Measurements from ENCODE around the gene PRKD1. TPM values are rescaled to one million over a fixed set of nuclear protein-coding genes. Genes with fewer than 3 reads are reported as not detected.

The PRKD1 gene
- total RNA-seq, 1 experiment from 2014 or later: 2.7 TPM

DNA sequence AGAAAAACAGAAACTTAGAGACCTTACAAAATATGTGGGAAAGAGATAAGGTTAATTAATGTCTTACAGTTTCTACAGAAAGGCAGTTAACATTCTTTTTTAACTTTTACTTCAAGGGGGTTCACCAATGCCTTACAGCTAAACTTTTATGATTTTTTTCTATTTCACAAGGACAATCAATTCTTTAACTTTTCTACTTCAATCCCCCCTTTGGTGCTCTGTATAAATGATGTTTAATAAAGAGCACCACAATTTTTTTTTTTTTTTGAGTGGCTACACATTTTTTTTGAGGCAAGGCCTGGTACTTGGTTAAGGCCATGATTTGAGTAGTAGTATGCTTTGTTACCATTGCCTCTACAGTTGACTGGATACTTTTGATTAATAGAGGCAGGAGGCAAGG lies 279.6 kb downstream of the PRKD1 start:
- no peak overlapping the region for H3K4me3 Mint-ChIP-seq
- Histone ChIP-seq H3T11ph (ENCODE audit: low read length) (no peak overlapping the region), H3K14ac (ENCODE audit: insufficient read depth, low read length) (no peak overlapping the region), H3K79me1 (ENCODE audit: insufficient read depth, low read depth, low read length, poor library complexity, severe bottlenecking) (no peaks in the 10 kb centered on the region), H4K20me1 (ENCODE audit: control insufficient read depth, insufficient read depth, insufficient read length) (no peaks in the 10 kb centered on the region), H3K9me3 (ENCODE audit: control insufficient read depth, low read depth, low read length) (peaks cover 10% of the 10 kb centered on the region), H3K4me2 (ENCODE audit: insufficient read depth, insufficient read length, low read length) (no peak overlapping the region), H4K5ac (ENCODE audit: insufficient read length, low read depth, low read length) (no peak overlapping the region), H2BK5ac (ENCODE audit: insufficient read length, low read length) (no peak overlapping the region), H2AFZ (ENCODE audit: low read length) (no peak overlapping the region), H2BK120ac (ENCODE audit: low read depth, low read length, poor library complexity, severe bottlenecking) (no peak overlapping the region), H3K27ac (ENCODE audit: insufficient read length, low read depth, low read length) (no peak overlapping the region), H2BK12ac (ENCODE audit: insufficient read length, low read depth, low read length) (no peak overlapping the region), H3K4me1 (ENCODE audit: insufficient read depth, low read length) (no peaks in the 10 kb centered on the region), H3K18ac (ENCODE audit: insufficient read length, low read depth, low read length) (no peak overlapping the region), H4K8ac (replicated peaks; ENCODE audit: insufficient read length, low read depth, low read length) (no peak overlapping the region), H3K23ac (ENCODE audit: insufficient read length, low read depth, low read length) (no peak overlapping the region), H3K56ac (ENCODE audit: insufficient read length, low read depth, low read length) (no peak overlapping the region), H3K79me2 (ENCODE audit: insufficient read depth, low read length) (no peaks in the 10 kb centered on the region), H3K9ac (ENCODE audit: extremely low read depth, insufficient read length, low read length) (no peak overlapping the region), H3K4ac (ENCODE audit: low read depth, low read length) (no peak overlapping the region), H3K23me2 (ENCODE audit: insufficient read length, low read depth, low read length, poor library complexity, severe bottlenecking) (no peaks in the 10 kb centered on the region), H2BK20ac (ENCODE audit: low read depth, low read length, poor library complexity, severe bottlenecking) (no peak overlapping the region), H3K27me3 (ENCODE audit: insufficient read depth, low read length) (no peaks in the 10 kb centered on the region), H2BK15ac (ENCODE audit: low read depth, low read length) (no peak overlapping the region), H4K91ac (ENCODE audit: insufficient read length, low read depth, low read length) (no peak overlapping the region), H2AK5ac (ENCODE audit: insufficient read length, low read length) (no peak overlapping the region)
- no peak overlapping the region; a peak in 1 of 7 replicates for H3K27ac Mint-ChIP-seq
- no peak for DNase-seq
- H3K4me1 Mint-ChIP-seq: peaks cover 6 to 19% of the 10 kb centered on the region in 2 experiments
- TF ChIP-seq, protein P1, sequence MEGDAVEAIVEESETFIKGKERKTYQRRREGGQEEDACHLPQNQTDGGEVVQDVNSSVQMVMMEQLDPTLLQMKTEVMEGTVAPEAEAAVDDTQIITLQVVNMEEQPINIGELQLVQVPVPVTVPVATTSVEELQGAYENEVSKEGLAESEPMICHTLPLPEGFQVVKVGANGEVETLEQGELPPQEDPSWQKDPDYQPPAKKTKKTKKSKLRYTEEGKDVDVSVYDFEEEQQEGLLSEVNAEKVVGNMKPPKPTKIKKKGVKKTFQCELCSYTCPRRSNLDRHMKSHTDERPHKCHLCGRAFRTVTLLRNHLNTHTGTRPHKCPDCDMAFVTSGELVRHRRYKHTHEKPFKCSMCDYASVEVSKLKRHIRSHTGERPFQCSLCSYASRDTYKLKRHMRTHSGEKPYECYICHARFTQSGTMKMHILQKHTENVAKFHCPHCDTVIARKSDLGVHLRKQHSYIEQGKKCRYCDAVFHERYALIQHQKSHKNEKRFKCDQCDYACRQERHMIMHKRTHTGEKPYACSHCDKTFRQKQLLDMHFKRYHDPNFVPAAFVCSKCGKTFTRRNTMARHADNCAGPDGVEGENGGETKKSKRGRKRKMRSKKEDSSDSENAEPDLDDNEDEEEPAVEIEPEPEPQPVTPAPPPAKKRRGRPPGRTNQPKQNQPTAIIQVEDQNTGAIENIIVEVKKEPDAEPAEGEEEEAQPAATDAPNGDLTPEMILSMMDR (conservative IDR thresholded peaks at IDR 0.05): no peak
- H3K9me3 Mint-ChIP-seq: peaks cover 31 to 39% of the 10 kb centered on the region in 2 experiments
- H3K27me3 Mint-ChIP-seq (ENCODE audit: low read depth): no peaks in the 10 kb centered on the region
- peaks cover 29 to 33% (median 33%) of the 10 kb centered on the region in 3 experiments for H3K36me3 Mint-ChIP-seq (ENCODE audit: insufficient read depth in 1 of 3, low read depth in 3 of 3)
